Globus pallidus (tissue), 1 donor: ENCODE data around the gene CPLANE1.

Source experiments
- DNase-seq: peaks from one replicate; pipeline ENCODE4 v3.0.0-alpha.2; 2015; ENCODE audit warnings: low spot score

CPLANE1 gene

DNA sequence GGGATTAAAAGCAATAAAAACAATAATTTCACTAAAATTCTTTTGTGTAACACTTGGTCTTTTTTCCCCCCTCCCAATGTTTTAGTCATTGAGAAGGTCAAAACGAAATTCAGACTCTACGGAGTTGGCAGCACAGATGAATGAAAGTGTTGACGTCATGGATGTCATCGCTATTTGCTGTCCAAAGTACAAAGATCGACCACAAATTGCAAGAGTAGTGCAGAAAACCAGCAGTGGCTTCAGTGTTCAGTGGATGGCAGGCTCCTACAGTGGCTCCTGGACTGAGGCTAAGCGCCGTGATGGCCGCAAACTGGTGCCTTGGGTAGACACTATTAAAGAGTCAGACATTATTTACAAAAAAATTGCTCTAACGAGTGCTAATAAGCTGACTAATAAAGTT is 184.7 kb downstream of the CPLANE1 start:
- no peak for DNase-seq

GRCh38 chr5:37063739-37064138 is 185.4 kb downstream of the CPLANE1 start:
- DNase-seq, result no peak

DNA sequence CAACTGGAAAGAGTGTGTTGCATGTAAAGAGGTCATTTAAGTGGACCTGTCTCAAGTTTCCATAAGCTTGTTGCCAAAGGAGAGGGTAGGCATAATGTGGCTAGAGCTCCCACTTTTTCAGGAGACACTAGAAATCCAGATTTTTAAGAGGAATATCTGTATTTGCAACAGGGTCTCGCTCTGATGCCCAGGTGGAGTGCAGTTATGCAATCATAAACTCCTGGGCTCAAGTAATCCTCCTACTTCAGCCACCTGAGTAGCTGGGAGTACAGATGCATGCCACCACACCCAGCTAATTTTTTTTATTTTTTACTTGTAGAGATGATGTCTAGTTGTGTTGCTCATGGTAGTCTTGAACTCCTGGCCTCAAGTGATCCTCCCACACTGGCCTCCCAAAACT is 189.1 kb downstream of the CPLANE1 start:
- no peak for DNase-seq

- DNase-seq, result no peak
Measured at GRCh38 chr5:37056762-37057161, 192.4 kb downstream of the CPLANE1 start.
